OCI-LY3 (cell line): ENCODE data around the gene MTX1.
"Not testable (repeated sequence)": the region's sequence is repeated elsewhere in the genome, so short reads cannot be mapped to it uniquely, and the experiment has no call there.

Experiments
- EZH2phosphoT487 ChIP-seq: fragments of 200-600 bp; shearing (Covaris generic); IDR thresholded peaks from 2 replicates; pipeline ENCODE4 v1.6.1; 2018; ENCODE audit warnings: antibody characterized with exemption, mixed run types, low read depth
- TF ChIP-seq, protein P1 (sequence below): fragments of 200-600, 300-600 bp; sonication (generic); IDR thresholded peaks from 2 replicates; pipeline ENCODE4 v1.5.1; 2014; ENCODE audit warnings: antibody characterized with exemption, low read length, low read depth

DNA sequence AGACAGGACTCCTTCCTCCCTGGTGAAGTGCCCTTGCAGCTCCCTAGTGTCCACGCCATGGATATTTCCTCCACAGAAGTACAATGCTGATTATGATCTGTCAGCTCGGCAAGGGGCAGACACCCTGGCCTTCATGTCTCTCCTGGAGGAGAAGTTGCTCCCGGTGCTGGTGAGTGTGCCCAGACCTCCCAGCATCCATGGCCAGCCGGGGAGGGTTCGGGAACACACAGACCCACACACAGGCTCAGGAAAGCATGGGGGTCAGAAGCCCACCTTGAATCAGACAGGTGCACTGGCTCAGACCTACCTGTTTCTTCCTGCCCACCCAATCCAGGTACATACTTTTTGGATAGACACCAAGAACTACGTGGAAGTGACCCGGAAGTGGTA lies 3.6 kb downstream of the MTX1 start:
- TF ChIP-seq, protein P1, sequence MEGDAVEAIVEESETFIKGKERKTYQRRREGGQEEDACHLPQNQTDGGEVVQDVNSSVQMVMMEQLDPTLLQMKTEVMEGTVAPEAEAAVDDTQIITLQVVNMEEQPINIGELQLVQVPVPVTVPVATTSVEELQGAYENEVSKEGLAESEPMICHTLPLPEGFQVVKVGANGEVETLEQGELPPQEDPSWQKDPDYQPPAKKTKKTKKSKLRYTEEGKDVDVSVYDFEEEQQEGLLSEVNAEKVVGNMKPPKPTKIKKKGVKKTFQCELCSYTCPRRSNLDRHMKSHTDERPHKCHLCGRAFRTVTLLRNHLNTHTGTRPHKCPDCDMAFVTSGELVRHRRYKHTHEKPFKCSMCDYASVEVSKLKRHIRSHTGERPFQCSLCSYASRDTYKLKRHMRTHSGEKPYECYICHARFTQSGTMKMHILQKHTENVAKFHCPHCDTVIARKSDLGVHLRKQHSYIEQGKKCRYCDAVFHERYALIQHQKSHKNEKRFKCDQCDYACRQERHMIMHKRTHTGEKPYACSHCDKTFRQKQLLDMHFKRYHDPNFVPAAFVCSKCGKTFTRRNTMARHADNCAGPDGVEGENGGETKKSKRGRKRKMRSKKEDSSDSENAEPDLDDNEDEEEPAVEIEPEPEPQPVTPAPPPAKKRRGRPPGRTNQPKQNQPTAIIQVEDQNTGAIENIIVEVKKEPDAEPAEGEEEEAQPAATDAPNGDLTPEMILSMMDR, result not testable (repeated sequence)
- not testable (repeated sequence) for TF ChIP-seq EZH2phosphoT487
